Measurements from ENCODE around the gene EGR1.
"Not testable (repeated sequence)": the region's sequence is repeated elsewhere in the genome, so short reads cannot be mapped to it uniquely, and the experiment has no call there.

The EGR1 gene

DNA sequence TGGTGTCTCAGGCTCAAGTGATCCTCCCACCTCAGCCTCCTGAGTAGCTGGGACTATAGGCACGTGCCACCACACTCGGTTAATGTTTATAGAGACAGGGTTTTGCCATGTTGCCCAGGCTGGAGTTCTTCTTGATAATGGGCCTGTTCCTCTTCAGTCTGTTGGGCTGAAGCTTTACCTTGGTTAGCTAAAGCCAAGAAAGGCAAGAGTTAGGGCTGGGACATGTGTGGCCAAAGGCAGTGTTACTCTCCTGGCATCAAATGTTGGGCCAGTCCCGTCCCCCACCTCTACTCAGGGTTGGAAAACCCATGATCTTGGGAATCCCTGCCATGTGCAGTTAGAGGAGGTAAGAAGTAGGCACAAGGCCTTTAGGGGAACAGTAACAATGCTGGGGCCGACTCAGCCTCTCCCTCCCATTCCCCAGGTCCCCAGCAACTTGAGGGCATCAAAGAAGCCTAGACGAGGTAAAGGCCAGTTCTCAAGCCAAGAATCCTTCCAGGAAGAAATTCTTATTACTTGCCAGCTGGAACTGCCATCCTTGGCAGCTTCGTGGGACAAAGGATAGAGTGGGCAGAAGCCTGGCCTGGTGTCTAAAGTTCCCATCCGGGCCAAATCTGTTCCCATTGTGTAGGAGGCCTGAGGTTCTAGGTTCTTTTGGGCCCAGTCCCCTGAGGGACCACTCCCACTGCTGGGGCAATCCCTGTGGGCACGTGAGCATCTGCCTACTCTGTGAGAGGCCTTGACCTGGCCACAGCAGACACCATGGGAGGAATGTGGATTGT is 4.5 kb downstream of the EGR1 start:
- no peak for DNase-seq (ENCODE audit: low read depth)

DNA sequence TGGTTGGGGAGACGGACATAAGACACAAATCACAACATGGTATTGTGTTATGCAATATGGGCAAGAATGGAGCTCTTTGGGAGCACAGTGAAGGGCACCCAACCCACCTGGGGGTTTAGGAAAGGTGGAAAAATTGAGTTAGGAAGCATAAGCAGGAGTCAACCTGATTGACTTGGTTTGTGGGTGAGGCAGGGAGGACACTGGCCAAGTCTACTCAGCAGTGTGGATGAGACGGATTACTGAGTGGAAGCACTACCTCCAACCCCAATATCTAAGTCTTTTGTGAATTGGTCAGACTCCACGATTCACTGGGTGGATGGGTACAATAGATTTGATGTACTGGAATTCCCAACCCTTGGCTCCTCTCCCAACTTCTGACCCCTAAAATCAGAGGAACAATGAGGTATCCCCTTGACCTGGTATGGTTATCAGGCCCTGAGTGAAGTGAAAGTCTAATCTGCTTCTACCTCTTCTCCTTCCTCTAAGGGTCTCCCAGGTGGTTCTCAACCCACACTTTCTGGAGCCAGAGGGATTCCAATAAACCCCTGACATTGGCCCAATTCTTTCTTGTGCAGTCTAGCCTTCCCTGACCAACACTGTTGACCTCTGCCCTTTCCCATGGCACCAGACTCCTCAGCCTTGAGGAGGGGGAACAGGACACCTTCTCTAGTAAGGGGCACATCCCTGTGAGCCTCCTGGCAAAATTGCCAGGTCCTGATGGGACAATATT is 5.2 kb downstream of the EGR1 start:
- DNase-seq (ENCODE audit: low read depth): no peak

DNA sequence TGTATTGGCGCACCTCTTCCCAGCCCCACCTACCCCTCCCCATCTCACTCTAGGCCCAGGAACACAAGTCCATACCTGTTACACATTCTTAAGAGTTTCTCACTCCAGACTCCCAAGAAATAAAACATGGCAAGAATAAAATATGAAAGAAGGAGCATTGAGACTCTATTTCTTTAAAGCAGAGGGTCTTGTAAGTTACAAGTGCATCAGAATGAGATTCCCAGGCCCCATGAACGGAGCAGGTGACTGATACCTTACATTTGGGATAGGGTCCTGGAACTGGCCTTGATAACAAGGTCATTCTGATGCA is 5.7 kb downstream of the EGR1 start:
- DNase-seq (ENCODE audit: low read depth): no peak

DNA sequence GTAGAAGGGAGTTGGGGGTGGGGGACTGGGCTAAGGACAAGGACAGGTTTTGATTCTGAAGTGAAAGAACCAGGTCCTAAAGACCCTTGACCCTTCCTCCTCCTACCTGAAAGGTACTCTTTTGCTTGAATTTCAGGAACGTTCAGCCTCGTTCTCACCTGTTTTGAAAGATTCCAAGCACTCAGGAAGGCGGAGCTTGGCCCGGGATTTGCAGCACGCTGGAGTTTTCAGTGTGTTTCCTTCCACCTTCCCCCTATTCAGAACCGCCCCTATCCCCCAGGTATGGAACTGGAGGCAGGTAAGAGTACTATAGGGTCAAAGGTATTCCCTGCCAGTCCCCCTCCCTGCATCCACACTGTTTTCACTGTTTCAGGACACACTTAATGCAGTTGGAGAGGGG is 7.1 kb downstream of the EGR1 start:
- no peak for DNase-seq (ENCODE audit: low read depth)

DNA sequence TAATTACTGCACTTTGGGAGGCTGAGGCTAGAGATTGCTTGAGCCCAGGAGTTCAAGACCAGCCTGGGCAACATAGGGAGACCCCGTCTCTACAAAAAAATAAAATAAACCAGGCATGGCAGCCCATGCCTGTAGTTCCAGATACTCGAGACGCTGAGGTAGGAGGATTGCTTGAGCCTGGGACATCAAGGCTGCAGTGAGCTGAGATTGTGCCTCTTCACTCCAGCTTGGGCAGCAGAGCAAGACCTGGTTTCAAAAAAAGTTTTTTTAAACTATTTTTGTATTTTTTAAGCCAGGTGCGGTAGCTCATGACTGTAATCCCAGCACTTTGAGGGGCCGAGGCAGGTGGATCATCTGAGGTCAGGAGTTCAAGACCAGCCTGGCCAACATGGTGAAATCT is 7.9 kb downstream of the EGR1 start:
- not testable (repeated sequence) for DNase-seq (ENCODE audit: low read depth)

DNA sequence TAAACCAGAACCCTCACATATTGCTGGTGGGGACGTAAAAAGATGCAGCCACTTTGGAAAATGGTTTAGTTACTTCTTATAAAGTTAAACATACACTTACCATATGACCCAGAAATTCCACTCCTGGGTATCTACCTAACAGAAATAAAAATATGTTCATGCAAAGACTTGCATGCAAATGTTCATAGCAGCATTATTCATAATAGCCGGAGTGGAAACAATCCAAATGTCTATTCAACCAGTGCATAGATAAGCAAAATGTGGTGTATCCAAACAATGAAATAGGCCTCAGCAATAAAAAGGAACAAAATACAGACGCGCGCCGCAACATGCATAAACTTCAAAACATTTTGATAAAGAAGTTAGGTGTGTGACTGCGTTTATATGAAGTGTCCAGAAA is 11.6 kb downstream of the EGR1 start:
- DNase-seq (ENCODE audit: low read depth): no peak

DNA sequence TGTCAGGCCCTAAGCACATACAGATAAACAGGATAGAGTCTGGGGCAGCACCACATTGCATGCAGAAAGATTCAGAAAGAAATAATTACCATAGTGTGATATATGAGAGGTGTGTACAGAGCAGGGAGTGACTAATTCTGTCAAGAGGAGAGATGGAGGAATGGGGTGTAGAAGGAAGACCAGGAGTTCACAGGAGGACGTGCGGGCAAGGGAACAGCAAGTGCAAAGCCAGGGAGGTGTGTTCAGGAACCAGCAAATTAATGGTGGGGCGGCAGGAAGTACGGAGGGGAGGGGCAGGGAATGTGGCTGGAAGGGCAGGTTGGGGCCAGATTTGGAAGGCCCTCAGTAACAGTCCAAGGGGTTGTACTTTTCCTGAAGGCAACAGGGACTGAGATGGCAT is 17.4 kb downstream of the EGR1 start:
- no peak for DNase-seq (ENCODE audit: low read depth)

DNA sequence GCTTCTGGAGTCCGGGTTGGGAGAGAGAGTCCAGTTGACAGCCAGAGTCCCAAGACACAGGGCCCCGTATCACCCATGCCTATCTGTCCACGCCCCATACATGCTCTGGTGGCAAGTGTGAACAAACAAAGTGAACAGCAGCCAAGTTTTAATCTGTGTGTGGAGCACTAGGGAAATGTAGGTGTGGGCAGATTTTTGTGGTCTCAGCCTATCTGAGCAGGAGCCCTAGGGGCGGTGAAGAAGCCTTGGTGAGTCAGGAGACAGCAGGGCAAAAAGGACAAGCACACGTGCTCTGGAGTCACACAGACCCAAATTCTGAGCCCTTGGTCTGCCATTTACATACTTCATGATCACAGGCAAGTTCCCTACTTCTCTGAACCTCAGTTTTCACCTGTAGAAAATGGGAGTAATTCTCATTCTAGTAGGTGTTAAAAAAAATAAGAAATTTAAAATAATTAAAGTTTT is 23.2 kb downstream of the EGR1 start:
- no peak for DNase-seq (ENCODE audit: low read depth)

DNA sequence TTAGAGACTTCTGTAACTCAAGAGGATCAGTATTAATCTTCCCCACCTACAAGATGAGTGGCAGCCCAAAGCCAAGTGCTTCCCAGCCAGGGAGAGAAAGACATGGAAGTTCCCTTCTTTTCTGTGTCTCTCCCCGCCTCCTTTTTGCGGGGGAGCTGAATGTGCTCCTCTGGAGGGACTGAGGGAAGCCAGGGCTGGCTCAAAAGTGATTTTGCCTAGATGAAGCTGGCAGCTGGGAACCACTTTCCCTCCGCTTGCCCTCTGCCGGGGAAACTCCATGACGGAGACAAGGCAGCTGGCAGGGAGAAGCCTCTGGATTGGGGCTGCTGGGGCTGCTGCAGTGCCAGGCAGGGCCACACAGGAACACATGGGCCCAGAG is 24.4 kb downstream of the EGR1 start:
- no peak for DNase-seq (ENCODE audit: low read depth)

DNA sequence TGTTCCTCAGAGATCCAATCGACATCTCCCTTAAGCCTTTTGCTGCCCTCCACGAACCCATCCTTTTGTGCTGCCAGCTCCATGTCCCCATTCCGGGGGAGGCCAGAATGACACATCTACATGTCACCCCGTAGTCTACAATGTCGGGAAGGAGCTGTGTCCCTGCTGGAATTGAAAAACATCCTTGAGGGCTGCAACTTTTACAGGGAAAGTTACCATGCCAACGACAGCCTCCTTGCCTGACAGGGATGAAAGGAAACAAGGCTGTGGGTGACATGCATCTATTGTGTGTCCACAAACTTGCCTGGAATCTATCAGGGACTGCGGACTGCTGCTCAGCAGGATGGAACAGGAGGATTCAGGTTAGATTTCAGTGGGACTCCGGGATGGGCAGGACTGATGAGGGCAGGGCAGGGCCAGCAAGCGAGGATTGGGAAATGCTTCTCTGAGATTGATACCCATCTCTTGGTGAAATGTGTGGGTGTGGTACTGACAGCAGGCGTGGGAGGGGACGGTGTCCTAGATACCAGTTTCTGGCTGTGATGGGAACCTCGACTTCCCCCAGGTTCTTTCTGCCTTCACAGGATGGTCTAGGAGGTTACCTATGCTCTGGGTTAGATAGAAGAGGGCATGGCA is 25.5 kb downstream of the EGR1 start:
- DNase-seq (ENCODE audit: low read depth): no peak

DNA sequence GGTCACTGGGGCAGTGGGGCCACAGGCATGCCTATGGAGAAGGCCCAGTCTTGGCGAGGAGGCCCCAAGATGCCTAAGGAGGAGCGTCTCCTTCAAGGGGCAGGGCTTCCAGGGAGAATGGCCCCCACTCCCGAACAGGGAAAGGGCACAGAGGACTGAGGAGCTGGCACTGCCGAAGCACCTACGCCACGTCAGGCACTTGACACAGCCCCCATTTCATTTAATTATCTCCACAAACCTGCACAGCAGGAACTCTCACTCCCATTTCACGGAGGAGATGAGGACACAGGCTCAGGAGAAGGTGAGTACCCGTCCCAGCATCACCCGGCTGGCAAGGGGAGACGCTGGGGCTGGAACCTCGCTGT is 26.0 kb downstream of the EGR1 start:
- DNase-seq (ENCODE audit: low read depth): no peak

DNA sequence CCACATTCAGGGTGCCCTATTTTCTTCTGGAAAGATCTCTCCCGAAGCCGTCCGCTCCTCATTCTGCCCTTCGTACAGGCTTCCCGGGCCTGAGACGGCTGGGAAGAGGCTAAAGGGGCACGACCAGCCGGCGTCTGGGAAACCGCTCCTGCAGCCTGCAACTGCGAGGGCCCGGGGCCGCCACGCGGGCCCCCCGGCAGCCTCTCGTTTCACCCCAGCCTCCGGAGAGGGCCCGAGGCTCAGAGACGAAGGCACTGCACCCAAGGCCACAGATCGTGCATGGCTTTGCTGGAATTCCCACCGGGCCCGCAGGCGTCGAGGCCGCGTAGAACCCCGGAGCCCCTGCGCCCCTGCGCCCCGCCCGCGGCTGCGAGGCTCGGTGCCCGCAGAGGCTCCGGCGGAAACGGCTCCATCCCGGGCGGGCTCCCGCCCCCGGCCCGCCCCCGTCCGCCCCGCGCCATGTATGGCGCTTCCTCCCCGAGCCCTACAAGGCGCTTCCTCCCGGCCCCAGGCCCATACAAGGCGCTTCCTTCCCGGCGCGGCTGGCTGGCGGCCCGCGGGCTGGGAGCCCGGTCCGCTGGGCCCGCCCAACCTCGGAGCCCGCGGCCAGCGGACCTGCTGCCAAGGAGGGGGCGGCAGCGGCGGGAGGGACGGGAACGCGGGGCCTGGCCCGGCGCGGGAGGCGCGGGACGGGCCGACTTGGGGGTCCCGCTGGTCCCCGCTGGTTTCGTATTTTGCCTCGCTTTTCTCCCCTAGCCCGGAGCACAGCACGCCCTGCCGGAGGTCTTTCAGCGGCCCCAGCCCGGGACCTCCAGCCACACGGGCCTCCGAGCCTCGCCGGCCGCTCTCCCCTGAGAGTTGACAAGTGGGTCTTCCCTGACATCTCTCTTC is 26.6 kb downstream of the EGR1 start:
- peak; percentile 77 for DNase-seq (ENCODE audit: low read depth)

DNA sequence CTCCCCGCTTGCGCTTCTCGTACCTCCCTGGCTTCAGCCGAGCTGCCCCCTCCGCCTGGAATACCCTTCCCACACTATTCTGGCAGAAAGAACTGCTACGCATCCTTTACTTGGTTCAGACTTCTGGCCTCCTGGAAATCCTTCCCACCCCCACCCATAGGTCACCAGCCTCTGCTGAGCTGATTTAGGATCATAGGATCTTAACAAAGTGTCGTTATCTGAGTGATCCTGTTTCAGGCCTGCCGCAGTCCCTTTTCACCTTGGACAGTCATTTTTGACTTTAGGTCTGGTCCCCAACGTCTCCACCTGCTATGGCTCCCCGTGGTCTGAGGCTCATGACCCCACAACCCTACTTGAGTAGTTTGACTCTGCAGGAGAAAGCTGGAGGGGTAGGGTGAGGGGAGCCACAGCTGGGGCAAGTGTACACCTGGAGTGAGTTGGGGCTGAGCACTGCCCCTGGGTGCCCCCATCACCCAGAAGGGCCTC is 27.3 kb downstream of the EGR1 start:
- no peak for DNase-seq (ENCODE audit: low read depth)

DNA sequence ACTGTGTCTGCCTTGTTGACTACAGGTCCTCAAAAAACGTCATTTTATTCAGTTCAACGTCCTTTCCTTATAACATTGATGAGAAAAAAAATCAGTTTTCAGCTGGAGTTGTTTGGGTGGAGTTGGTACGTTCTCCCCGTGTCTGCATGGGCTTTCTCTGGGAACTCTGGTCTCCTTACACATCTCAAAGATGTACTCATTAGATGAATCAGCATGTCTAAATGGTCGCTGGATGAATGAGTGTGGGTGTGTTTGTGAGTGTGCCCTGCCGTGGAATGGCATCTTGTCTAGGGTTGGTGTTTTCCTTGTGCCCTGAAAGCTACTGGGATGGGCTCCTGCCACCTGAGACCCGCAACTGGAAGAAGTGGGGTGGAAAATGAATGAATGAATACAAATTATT is 30.1 kb downstream of the EGR1 start:
- no peak for DNase-seq (ENCODE audit: low read depth)

DNA sequence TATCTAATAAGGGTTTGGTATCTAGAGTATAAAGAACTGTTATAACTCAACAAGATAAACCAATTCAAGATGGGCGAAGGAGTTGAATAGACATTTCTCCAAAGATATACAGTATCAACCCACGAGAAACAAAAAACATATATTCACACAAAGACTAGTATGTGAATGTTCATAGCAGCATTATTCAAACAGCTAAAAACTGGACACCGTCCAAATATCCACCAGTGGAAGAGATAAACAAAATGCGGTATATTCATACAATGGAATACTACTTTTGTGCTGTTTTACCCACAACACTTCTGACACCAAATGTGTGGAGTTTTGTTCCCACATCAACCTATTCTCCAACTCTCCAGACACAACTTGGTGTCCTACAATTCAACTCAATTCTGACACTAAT is 33.1 kb downstream of the EGR1 start:
- DNase-seq (ENCODE audit: low read depth): no peak

DNA sequence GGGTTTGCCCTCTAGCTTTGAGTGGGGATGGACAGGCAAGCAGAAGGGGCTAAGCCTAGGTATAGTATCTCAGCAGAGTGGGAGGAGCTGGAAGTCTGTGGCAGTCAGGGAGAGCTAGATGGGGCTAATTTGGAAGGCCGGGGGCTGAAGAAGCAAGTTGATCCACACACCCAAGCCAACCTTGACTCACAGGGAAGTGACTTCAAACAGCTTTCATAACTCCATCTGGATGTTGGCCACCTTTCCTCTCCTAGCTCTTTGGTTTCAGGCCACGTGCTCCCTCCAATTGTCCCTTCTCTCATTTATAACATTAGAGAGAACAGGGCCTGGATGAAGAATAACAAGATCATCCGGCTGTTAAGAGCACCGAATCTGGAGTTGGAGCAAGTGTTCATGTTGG is 36.8 kb downstream of the EGR1 start:
- DNase-seq (ENCODE audit: low read depth): no peak

DNA sequence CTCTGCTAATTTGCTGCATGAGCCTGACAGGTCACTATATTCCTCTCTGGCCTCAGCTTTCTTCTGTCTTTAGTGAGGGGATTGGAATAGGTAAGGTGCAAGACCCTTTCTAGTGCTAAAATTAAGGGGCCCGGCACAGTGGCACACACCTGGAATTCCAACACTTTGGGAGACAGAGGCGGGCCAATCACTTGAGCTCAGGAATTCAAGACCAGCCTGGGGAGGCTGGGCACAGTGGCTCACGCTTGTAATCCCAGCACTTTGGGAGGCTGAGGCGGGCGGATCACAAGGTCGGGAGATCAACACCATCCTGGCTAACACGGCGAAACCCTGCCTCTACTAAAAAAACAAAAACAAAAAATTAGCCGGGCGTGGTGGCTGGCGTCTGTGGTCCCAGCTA is 37.2 kb downstream of the EGR1 start:
- DNase-seq (ENCODE audit: low read depth): no peak

DNA sequence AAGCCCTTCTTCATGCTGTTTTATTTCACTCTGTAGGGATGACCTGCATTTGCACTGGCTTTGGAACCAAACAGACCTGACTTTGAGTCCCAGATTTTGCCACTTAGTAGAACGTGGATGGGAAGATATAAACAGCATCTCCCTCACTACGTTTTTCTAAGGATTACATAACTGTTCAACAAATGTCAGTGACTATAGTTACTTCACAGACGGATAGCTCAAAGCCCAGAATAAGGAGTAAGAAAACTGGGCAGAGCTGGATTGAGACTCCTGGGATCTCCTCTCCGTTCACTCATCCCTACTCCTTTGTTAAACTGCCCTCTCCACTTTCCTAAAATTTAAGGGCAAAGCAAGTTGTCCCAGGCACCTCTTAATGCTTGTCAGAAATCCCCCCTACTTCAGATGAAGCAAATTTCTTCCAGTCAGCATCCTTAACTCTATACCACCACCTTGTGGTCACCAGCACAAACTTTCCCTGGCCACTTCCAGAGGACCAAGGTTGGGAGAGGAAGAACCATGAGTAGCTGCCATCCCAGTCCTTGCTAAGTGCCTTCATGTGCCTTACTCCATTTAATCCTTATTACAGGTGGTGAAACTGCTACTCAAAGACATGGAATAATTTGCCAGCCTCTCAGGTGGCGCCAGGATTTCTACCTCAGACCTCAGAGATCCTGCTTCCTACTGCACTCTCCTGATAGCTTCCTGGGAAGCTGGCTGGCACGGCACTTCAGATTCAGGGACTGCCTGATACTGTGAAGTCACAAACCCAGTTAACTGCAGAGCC is 38.4 kb downstream of the EGR1 start:
- DNase-seq (ENCODE audit: low read depth): no peak

DNA sequence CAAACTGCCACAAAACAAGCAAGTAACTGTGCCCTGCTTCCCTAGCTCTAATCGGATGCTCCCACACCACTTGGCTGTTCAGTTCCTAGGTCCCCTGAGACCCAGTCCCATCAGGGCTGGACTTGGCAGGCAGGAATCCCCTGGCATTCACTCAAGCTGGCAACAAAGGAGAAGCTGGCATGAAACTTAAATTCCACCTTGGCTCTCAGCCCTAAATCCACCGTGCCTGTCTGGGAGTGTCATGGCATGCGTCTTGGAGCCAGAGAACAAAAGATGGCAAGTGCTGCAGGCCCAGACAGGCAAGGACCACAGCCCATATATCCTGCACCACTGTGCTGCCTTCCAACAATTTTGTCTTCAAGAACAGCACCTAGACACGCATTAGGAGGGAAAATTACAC is 39.5 kb downstream of the EGR1 start:
- DNase-seq (ENCODE audit: low read depth): no peak

DNA sequence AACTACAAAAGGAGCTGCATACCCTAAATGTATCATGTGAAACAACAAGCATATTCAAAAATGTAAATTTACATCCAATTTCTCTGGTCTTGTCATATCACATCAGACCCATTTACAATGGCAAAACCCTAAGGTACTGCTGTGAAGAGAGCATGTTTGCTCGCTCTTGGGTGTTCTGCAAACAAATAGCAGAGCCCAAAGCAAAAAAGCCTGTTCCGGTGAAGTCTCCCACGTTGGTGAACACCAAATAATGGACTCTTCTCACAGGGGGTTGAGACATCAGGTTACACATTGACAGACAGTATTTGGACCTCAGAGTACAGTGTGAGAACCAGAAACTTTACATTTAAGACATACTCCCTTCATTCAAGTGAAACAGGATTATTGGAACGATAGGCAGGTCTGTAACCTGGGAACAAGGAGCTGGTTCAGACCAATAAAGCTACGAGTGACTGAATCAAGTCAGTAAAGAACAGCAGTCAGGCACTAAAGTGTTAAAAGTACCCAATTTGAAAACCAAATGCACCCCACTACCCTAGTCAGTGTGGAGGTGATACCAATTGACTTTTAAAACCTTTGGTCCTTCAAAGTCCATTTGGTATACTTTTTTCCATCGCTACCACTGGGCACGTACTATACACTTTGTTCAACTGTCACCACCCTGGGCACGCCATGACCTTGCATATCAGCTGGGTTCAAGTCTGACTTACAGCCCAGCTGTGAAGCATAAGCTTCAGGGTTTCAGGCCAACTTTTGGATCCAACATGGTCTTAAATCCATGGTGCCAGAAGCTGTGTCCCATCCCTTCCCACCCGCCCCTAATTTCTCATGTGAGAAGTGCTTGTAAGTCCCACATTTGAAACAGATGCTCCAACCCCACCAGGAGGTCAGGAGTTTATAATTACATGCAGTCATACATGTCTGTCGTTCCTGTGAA is 41.4 kb downstream of the EGR1 start:
- no peak for DNase-seq (ENCODE audit: low read depth)

Data from activated T-helper 1 cell treated with Interleukin-2 at 50 U/mL for 16 hours (primary cell).